OCI-M2 (cell line): ENCODE measurements around the gene TBC1D9.
"Not testable (repeated sequence)": the region's sequence is repeated elsewhere in the genome, so short reads cannot be mapped to it uniquely, and the experiment has no call there.

ENCODE experiments used
- DNase-seq: peaks from one replicate; lab custom pipeline; 2025; ENCODE audit not compliant: unreplicated experiment; lab: John Stamatoyannopoulos, UW

TBC1D9 gene

DNA sequence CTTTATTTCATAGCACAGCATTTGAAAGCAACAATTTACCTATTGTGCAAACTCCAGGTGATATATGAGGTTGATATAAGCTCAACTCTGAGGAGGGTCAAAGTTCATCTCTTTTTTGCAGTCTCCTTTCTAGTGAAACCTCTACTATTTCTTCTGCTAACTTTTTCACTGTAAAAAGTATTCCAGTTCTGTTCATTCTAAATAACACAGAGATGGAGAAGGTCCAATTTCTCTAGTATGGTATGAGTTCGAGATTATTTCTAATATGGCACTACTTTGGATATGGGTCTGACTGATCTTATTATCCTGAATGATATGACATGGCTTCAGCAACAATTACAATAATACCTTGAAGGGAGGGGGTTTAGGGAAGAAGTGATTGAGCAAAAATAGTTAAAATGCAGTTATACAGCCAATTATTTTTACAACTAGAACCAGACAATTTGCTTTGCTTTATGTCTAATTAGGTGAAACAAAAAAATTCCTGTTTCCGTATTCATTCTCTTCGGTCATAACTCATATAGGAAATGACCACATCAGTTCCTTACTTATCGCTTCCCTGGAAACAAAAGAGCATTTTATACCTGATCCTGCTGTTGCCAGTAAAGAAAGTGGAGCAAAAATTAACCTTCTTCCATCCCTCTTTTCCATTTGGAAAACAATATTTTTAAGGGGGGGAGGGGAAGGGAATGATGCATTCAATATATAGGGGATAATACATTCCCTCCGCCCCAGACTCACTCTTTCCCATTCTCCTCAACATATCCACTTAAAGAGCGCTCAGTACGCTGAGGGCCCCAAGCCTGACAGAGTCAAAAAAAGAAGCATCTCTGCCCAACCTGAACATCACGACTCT, 1.0 kb downstream of the TBC1D9 start:
- DNase-seq: no peak

DNA sequence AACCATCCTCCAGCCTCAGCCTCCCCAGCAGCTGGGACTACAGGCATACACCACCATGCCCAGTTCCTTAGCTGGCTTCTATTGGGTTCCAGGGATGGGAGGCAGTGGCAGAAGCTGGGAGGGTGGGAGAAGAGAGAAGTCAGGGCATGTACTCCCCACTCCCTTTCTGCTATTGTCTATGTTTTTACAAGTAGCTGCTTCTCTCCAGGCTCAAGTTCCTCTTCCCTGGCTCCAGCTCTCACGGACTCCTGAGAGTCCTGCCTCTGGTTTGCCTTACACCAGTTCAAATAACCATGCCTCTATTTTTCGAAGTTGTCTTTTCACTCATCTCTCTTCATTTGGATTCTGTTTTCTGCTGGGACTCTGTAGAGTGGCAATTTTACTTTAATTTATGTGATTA, 2.9 kb downstream of the TBC1D9 start:
- DNase-seq: no peak

DNA sequence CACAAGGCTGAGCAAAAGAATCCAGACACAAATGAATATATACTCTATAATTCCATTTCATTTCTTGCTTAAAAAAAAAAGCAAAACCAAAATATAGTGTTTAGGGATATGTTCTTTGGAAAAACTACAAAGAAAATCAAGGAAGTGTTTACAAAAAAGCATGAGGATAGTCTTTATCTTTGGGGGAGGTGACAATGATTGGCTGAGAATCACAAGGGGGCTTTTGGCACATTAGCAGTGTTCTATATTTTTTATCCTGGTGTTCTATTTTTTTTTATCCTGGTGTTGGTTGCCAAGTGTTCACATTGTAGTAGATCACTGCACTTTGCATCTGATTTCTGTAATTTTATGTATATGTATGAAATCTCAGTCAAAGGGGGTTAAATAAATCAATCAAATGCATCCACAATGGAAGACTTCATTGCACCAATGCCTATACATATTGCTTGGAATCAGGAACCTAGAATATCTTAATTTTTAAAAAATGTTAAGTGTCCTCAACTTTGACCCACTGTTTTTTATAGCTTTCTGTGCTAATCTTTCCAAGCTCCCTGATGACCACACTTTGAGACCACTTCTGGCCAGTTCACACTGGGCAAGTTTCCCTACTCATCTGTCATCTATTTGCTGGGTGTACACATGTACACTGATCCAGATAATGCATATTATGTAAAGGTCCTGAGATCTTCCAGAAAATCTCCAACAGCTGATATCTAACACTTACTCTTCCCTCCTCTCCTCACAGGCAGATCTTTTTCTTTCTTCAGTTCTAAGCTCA, 3.7 kb downstream of the TBC1D9 start:
- DNase-seq: no peak

DNA sequence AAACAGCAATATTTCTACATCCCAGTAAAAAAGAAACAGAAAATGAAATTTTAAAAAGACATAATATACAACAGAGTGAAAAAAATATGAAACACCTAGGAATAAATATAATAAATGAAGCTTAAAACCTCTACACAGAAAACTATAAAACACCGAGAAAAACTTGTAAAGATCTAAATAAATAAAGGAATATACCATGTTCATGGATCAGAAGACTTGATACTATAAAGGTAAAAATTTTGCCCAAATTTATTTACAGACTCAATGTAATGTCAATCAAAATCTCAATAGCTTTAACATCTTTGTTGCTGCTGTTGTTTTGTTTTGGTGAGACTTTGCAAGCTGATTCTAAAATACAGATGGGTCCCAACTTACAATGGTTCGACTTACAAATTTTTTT, 5.7 kb downstream of the TBC1D9 start:
- no peak for DNase-seq

DNA sequence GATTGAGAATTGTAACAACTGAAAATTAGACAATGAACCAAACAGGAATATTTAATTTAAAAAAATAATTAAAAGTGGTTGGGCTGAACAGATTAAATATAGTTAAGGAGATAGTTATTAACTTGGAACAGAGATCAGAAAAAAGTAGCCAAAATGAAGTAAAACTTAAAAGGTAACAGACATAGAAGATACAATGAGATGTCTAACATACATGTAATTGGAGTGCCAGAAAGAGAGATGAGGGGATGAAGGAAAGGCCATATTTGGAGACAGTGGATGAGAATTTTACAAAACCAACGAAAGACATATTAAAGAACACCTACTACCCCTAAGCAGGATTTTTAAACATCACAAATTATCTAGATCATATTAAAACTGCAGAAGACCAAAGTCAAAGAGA, 8.0 kb downstream of the TBC1D9 start:
- DNase-seq: no peak

DNA sequence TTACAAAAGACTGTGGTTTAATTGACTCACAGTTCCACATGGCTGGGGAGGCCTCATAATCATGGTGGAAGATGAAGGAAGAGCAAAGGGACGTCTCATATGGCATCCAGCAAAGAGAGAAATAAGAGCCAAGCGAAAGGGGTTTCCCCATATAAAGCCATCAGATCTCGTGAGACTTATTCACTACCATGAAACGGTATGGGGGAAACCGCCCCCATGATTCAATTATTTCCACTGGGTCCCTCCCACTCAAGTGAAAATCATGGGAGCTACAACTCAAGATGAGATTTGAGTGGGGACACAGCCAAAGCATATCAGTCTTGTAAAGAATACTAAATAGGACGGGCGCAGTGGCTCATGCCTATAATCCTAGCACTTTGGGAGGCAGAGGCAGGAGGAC, 9.6 kb downstream of the TBC1D9 start:
- DNase-seq: not testable (repeated sequence)

DNA sequence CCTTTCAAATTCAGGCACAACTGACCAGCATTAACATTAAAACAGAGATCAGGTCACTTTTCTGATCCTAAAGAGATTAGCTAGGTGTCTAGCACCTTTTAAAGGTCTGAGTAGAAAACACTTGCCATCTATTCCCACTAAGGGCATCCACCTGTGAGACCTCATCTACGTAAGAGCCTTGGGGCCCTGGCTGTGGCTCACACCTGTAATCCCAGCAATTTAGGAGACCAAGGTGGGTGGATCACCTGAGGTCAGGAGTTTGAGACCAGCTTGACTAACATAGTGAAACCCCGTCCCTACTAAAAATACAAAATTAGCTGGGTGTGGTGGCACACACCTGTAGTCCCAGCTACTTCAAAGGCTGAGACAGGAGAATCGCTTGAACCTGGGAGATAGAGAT, 11.8 kb downstream of the TBC1D9 start:
- no peak for DNase-seq

DNA sequence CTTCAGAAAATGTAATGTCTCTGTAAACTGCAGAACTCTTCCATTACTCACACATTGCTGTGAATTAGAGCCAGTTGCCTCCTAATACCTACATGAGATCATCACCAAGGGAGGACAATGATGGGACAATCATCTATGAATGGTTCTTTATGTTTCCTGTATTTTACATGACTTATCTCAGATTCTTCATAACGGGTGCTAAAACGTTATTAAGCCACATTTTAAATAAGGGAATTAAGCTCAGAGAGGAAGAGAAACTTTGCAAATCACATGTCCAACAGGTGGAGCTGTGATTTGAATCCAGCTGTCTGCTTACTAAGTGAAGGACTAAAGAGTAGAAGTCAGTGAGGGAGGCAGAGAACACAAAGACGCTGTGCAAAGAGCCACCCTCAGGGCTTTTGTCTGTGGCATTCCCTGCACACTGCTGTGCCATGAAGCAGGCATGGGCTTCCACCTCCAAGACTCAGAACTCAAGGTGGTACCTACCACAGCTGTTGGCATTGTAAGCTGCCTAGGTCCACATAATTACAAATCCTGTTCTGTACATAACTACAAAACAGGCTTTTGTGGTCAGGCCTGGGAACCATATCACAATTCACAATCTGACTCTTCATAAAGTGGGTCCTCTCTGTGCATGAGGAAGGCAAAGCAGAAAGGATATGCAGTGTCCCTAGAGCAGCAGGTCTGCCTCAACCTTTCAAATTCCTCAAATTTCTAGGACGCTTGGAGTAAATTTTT, 12.8 kb downstream of the TBC1D9 start:
- no peak for DNase-seq

DNA sequence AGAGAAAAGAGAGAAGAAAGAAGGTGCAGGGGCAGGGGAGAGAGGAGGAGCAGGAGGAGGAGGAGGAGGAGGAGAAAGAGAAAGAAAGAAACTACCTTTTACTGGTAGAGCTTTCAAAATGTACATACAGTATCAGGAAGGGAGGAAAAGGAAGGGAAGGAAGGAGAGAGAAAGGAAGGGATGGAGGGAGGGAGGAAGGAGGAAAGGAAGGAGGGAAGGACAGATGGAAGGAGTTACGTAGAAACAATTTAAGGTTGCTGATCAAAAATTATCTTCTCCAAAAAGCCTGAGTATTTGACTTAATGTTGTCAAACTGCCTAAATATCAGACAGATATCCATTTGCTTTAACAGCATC, 13.4 kb downstream of the TBC1D9 start:
- no peak for DNase-seq

DNA sequence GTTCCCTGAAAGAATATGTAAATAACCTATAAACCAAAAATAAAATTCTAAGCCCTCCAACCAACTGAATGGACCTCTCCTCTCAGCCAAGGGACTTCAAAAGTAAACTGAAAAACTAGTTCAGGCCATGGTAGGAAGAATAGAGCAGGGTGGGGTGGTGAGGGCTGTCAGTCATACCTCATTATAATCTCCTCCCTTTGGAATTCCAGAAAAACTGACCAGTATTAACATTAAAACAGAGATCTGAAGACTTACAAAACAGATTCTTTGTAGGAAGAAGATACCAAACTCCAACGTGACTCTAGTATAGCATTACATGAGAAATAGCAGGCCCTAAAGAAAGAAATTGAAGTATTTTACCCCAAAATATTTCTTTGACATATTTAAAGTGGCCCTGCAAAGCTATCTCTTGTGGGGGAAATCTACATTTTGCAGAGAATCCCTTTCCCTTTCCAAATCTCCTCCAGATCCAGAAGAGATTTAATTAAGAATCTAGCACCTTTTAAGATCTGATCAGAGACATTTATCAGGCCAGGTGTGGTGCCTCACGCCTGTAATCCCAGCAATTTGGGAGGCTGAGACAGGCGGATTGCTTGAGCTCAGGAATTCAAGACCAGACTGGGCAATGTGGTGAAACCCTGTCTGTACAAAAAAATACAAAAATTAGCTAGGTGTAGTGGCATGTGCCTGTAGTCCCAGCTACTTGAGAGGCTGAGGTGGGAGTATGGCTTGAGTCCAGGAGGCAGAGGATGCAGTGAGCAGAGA, 15.1 kb downstream of the TBC1D9 start:
- no peak for DNase-seq

DNA sequence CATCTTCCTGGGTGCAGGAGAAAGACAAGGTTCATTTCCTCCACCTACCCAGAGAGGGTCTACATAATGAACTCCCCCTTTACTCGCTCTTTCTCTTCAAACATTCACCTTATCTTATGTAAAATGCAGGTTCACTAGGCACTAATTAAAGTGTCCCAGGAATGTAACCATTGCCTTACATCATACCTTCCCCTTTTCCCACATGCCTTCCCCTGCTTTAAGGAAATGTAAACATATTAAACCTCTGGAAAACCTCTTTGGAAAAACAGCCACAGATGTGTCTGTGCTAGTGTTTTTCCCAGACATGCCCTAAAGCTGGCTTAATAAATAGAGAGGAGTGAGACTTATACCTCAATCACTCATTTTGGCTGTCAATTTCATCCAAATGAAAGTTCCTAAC, 15.8 kb downstream of the TBC1D9 start:
- DNase-seq: no peak

DNA sequence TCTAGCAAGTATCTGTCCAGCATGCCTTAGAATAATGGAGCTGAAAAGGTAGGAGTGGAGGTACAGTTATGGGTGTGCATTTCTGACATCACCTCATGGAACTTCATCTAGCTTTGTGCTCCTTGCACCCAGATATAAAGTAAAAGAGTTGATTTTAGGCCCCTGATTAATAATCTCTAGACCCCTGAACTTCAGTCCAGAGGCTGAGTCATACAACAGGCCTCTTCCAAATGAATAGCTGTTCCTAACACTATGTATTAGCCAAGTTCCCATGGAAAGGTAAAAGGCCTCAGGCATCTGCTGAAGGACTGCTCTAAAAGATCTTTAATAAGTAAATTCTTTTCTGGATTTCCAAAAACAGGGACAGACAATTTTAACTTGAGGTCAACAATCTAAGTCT, 16.2 kb downstream of the TBC1D9 start:
- no peak for DNase-seq

DNA sequence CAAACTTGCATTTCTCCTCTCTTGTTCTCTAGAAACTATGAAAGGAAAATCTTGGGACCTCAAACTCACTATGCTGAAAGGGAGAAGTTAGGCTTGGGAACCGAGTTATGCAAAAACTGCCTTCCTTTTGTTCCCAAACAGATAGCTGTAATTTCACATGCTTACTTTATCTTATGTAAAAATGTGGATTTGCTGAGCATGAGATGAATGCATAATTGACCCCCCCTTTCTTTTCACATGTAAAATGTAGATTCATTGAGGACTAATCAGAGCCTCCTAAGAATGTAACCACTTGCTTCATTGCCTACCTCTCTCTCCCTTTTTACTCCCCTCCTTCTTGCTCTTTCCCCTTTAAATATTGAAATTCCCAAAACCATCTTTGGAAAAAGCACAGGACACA, 18.0 kb downstream of the TBC1D9 start:
- DNase-seq: no peak

DNA sequence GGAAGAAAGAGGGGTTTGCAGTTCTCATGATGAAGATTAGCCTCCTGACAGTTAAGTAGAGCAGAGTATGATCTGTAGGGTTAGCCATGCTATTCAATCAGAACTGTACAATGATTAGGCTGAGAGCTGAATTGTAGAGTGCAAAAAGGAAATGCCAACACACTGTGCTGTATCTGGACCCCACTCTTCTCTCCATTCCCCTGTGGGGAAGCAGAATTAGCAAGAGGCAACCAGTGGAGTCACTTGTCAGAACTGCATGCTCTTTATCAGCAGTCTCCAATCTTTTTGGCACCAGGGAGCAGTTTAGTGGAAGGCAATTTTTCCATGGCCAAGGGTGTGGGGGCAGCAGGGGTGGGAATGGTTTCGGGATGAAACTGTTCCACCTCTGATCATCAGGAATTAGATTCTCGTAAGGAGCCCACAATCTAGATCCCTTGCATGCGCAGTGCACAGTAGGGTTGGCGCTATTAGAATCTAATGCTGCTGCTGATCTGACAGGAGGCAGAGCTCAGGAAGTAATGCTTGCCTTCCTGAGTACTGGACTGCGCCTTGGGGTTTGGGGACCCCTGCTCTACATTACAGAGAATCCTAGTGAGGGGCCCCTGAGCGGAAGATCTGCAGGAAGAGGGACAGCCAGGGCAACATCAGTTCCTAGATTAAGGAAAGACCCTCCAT, 19.4 kb downstream of the TBC1D9 start:
- DNase-seq: no peak

DNA sequence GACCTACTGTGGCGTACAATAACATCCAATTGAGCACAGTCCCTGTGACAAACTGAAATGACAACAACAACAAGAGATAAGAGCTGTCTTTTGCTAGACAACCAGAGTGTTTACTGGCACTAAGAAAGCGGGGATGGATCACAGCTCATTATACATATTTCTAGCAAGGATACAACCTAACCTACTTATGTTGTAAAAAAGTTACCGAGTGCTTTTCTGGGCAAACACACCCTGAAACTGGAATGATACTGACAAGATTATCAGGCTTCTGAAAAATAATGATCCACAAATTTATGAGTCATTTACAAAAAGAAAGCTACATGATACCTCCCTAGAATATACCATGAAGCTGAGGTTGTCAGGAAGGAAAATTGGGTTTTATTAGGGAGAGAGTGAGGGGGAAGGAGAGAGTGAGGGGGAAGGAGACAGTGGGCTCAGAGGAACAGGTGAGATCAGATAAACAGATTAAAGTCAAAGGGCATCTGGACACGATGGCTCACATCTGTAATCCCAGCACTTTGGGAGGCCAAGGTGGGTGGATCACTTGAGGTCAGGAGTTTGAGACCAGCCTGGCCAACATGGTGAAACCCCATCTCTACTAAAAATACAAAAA, 20.3 kb downstream of the TBC1D9 start:
- no peak for DNase-seq

DNA sequence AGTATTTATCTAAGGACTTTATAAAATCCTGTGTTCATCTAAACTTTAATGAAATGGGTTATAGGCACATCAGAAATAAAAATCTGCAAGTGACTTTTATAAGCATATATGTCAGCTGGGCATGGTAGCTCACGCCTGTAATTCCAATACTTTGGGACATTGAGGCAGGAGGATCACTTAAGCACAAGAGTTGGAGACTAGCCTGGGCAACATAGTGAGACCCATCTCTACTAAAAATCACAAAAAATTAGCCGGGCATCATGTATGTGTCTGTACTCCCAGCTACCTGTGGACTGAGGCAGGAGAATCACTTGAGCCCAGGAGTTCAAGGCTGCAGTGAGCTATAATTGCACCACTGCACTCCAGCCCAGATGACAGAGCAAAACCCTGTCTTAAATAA, 20.9 kb downstream of the TBC1D9 start:
- no peak for DNase-seq

DNA sequence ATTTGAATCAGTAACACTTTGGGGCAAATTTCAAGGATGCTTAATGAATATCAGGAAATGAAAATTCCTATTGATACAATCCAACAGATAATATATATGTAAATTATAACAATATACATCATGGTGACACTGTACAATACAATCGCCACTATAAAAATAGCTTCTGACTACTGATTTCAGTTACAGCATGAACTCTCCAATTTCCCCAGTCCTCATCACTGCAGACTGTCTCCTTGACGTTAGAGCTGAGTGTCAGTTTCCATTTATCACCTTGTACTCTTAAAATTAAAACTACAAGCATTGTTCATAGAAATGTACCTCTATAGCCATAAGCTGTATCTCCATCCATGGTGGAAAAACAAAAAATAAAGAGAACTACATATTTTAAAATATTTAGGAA, 23.4 kb downstream of the TBC1D9 start:
- DNase-seq: no peak

DNA sequence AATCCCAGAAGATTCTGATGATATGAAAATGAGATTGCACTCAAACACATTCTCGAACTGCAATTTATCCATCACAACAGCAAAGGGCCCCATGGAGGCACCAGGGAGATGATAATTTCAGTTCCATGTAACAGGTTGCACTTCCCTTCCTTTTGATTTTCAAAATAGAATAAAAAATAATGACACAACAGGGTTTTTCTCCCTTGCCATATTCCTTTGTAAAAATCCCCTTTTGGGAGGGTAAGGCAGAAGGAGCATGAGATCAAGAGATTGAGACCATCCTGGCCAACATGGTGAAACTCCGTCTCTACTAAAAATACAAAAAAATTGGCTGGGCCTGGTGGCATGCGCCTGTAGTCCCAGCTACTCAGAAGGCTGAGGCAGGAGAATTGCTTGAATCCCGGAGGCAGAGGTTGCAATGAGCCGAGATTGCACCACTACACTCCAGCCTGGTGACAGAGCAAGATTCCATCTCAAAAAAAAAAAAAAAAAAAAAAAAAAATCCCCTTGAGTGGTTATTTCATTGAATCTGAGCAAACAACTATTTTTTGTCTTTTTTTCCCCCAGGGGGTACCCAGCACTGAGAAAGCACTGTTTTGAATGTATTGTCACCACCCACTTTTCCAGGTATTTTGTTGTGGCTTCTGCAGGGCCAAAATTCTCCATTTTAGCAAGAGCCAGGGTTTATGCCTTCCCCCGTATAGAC, 26.7 kb downstream of the TBC1D9 start:
- no peak for DNase-seq

DNA sequence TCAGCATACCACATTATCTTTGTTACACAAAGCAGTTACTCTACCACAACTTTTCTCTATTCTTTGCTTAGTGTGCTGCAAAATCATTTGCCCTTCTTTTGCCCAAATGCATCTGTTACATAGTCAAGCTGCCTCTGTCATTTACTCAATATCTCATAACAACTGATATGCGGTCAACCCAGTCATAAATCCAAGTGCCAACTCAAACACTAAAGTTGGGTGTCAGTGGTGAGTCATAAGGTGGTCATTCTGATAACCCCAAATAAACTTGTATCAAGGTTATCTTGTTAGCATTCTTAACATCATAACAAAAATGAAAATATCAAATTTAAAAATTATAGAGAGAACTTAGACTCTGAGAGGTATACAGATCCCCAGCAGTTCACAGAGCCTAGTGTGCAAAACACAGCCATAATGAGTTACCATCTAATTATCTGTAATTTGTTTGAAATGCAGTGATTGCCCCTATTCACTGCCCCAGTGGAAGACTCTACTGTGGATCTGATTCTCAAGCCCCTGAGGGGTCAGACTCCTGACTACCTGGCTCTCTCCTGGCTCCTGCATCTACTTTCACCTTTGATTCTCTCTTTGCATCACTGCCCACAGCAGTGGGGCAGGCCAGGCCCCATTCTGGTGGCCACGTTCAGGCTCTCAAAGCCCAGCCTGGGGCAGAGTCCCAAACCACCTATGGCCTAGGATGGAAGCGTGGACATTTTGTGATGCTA, 29.2 kb downstream of the TBC1D9 start:
- DNase-seq: no peak
